ENCODE measurements around the gene MTCL1. TPM values are rescaled to one million over a fixed set of nuclear protein-coding genes. Genes with fewer than 3 reads are reported as not detected.
"Not testable (repeated sequence)": the region's sequence is repeated elsewhere in the genome, so short reads cannot be mapped to it uniquely, and the experiment has no call there.

MTCL1 gene
- total and polyA plus RNA-seq, 12 donors = 0.43 to 12.5 (median 2.1) TPM

DNA sequence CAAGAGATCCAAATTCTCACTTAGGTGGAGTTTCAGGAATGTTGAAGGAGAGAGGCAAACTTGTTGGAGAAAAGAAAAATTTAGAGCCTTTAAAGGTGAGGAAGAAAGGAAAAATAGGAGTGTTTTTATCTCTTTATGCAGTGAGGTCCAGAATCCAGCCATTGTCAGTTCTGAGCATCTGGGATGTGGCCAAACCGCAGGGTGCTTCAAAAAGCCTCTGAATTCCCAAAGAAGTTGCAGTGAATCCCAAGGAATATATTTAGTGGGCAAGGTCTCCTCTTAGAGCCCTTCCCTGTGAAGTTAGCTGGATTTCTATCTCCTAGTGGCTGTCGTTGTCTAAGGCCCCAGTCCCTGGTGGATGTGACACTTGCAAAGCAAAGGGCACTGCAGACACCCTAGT is 51.2 kb downstream of the MTCL1 start:
- TF ChIP-seq, protein P1, sequence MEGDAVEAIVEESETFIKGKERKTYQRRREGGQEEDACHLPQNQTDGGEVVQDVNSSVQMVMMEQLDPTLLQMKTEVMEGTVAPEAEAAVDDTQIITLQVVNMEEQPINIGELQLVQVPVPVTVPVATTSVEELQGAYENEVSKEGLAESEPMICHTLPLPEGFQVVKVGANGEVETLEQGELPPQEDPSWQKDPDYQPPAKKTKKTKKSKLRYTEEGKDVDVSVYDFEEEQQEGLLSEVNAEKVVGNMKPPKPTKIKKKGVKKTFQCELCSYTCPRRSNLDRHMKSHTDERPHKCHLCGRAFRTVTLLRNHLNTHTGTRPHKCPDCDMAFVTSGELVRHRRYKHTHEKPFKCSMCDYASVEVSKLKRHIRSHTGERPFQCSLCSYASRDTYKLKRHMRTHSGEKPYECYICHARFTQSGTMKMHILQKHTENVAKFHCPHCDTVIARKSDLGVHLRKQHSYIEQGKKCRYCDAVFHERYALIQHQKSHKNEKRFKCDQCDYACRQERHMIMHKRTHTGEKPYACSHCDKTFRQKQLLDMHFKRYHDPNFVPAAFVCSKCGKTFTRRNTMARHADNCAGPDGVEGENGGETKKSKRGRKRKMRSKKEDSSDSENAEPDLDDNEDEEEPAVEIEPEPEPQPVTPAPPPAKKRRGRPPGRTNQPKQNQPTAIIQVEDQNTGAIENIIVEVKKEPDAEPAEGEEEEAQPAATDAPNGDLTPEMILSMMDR (IDR thresholded peaks at IDR 0.05) = no peak
- no peak for TF ChIP-seq POLR2A (IDR thresholded peaks at IDR 0.05)
- WGBS, 4 donors = 76 to 93% (median 88%) methylated on average over 2 of the region's 2 CpGs
- H3K27ac ChIP-seq = no peak overlapping the region
- no peaks in the 10 kb centered on the region for H3K27me3 ChIP-seq
- no peaks in the 10 kb centered on the region for H3K36me3 ChIP-seq (replicated peaks in 1 of 2)
- intact Hi-C loops (cut with DNase I) = no loop called here
- no peak overlapping the region for H3K4me3 ChIP-seq
- no peaks in the 10 kb centered on the region for H3K9me3 ChIP-seq (replicated peaks in 1 of 3)
- DNase-seq = no peak
- H3K4me1 ChIP-seq (replicated peaks in 1 of 2) = no peaks in the 10 kb centered on the region

DNA sequence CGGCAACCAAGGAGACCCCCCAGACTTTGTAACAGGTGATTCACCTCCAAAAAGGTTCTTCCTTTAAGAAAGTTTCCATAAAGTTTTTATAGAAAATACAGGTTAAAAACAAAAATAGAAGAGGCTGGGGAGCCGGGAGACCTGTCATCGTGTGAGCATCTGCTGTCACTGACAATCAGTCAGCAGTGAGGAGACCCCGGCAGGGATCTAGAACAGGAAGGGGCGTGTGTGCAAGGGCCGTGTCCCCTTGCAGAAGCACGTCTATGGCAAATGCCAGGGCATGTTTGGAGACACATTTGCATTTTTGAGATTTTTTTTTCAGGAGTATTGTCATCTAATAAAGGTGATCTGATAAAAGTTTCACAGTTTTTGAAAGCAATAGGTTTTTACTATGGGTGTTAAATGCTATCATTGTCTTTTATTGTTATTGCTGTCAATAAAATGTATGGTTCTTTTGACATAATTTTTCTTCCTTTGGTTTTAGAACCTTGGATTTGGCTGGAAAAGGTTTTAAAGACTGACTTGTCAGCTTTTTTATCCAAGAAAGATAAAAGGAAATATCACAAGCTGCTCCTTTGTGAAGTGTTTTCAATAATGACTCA is 52.1 kb downstream of the MTCL1 start:
- intact Hi-C loops (cut with DNase I) = no loop called here
- no peak for DNase-seq
- Histone ChIP-seq H3K4me3 (no peak overlapping the region), H3K4me1 (replicated peaks in 1 of 2) (no peaks in the 10 kb centered on the region), H3K27ac (no peak overlapping the region), H3K9me3 (replicated peaks in 1 of 3) (no peaks in the 10 kb centered on the region), H3K27me3 (no peaks in the 10 kb centered on the region), H3K36me3 (replicated peaks in 1 of 2) (no peaks in the 10 kb centered on the region)
- no peak for TF ChIP-seq POLR2A (IDR thresholded peaks at IDR 0.05)
- TF ChIP-seq, protein P1 (IDR thresholded peaks at IDR 0.05) = no peak
- WGBS, 4 donors = 65 to 83% (median 80%) methylated on average over 7 of the region's 7 CpGs

DNA sequence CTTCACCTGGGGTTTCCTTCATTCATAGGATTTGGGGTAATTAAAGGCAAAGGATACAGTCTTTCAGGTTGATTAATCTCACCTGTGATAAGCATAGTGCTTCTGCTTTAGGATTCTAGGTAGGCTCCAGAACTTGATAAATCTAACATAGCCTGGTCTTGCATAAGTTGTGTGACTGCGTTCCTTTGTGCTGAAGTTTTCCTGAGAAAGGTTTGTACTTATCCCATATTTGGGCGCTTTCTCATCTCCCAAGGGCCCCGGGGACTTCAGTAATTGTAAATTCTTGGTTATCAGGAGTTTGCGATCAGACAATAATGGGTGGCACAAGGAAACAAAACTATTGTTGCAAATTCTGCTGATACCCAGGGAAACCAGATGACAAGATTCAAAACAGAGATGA is 53.1 kb downstream of the MTCL1 start:
- no peak overlapping the region for H3K4me3 ChIP-seq
- no peaks in the 10 kb centered on the region for H3K4me1 ChIP-seq (replicated peaks in 1 of 2)
- H3K36me3 ChIP-seq (replicated peaks in 1 of 2) = no peaks in the 10 kb centered on the region
- WGBS, 4 donors = 83 to 94% (median 90%) methylated on average over 4 of the region's 4 CpGs
- DNase-seq = no peak
- no peaks in the 10 kb centered on the region for H3K27me3 ChIP-seq
- no peak for TF ChIP-seq POLR2A (IDR thresholded peaks at IDR 0.05)
- TF ChIP-seq, protein P1 (IDR thresholded peaks at IDR 0.05) = no peak
- intact Hi-C loops (cut with DNase I) = no loop called here
- H3K27ac ChIP-seq = no peak overlapping the region
- H3K9me3 ChIP-seq (replicated peaks in 1 of 3) = no peaks in the 10 kb centered on the region

DNA sequence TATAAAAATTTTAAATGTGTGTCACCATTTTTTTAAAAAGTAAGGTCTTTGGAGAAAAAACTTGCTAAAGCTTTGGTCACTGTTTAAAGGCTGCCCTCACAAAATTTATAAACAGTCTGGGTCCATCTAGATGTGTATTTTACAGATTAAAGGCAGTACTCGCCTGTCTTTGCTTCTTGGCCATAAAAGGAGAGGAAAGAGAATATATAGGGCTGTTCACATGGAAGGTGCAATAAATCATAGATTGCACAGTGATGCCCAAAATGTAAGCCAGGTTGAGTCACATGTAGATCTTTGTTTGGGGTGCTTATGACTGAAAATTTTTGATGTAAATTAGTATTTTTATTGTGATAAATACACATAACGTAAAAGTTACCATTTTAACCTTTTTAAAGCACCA is 55.6 kb downstream of the MTCL1 start:
- no peak overlapping the region for H3K27ac ChIP-seq
- no peak for TF ChIP-seq POLR2A (IDR thresholded peaks at IDR 0.05)
- TF ChIP-seq, protein P1 (IDR thresholded peaks at IDR 0.05) = no peak
- H3K4me3 ChIP-seq = no peak overlapping the region
- H3K4me1 ChIP-seq (replicated peaks in 1 of 2) = no peaks in the 10 kb centered on the region
- H3K9me3 ChIP-seq (replicated peaks in 1 of 3) = no peaks in the 10 kb centered on the region
- no peaks in the 10 kb centered on the region for H3K27me3 ChIP-seq
- H3K36me3 ChIP-seq (replicated peaks in 1 of 2) = no peaks in the 10 kb centered on the region
- intact Hi-C loops (cut with DNase I) = no loop called here
- 82 to 90% (median 86%) methylated on average over 2 of the region's 2 CpGs for WGBS, 4 donors
- no peak for DNase-seq

DNA sequence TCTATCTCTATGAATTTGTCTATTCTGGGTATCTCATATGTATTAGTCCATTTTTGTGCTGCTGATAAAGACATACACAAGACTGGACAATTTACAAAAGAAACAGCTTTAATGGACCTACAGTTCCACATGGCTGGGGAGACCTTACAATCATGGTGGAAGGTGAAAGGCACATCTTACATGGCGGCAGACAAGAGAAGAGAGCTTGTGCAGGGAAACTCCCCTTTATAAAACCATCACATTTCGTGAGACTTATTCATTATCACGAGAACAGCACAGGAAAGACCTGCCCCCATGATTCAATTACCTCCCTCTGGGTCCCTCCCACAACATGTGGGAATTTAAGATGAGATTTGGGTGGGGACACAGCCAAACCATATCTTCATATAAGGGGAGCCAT is 56.2 kb downstream of the MTCL1 start:
- intact Hi-C loops (cut with DNase I); H3K4me3 ChIP-seq; DNase-seq; H3K27ac ChIP-seq; H3K9me3 ChIP-seq (replicated peaks in 1 of 3); H3K27me3 ChIP-seq; H3K4me1 ChIP-seq (replicated peaks in 1 of 2); H3K36me3 ChIP-seq (replicated peaks in 1 of 2): not testable (repeated sequence)
- 88 to 97% (median 93%) methylated on average over 3 of the region's 3 CpGs for WGBS, 4 donors

Data from adrenal gland (tissue), 12 donors.